ENCODE measurements around the gene GARIN5A.
A peak's percentile ranks its signal among the peaks of the same experiment; 100 is the strongest.

DNA sequence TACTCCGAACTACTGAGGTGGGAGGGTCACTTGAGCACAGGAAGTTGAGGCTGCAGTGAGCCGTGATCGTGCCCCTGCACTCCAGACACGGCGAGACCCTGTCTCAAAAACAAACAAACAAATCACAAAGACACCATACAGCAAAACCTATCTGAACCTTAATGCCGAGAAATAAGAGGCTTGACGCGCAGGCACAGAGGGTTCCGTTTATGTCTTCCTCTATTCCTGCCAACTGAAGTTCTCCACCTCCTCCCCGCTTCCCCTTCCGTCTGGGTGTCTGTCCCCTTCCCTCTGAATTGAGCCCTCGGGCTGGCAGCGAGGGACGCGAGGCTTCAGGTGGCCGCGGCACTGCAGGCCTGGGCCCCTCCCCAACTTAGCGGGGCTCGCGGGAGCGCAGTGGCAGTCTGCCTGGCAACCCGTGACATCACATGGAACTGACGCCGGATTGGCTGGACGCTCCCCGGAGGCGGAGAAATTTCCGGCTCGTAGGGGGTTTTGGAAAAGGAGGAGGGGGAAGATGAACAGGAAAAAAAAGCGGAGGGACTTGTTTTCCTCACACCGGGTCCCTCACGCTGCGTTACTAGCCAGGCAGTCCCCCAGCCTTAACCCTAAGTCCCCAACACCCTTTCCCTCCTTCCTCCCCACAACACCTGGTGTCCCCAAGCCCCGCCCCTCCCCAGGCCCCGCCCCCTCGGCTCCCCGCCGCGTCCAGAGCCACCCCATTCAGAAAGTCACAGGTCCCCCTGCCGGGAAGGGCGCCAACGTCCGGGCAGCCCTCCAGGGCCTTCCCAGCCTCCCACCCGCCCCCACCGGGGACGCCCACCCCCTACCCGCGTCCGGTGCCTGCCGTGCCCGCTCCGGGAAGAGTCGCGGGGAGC, 45.1 kb downstream of the GARIN5A start:
- TF ChIP-seq POLR2AphosphoS5 (IDR thresholded peaks at IDR 0.05; ENCODE audit: low read depth, low read length): peak; percentile 37; the same call in 1 of the 2 replicates
- TF ChIP-seq POLR2A (IDR thresholded peaks at IDR 0.05; ENCODE audit: low read depth, low read length): no peak; the same call in none of the 2 replicates
- peak; percentile 55; the same call in 1 of the 2 replicates for TF ChIP-seq TAF1 (IDR thresholded peaks at IDR 0.05; ENCODE audit: borderline replicate concordance, low read depth, low read length)
